Left ventricle myocardium inferior (tissue), 1 donor: ENCODE data around the gene WDHD1. TPM values are rescaled to one million over a fixed set of nuclear protein-coding genes. Genes with fewer than 3 reads are reported as not detected.
A peak's percentile ranks its signal among the peaks of the same experiment; 100 is the strongest.

Experiments
- DNase-seq: peaks from one replicate; pipeline ENCODE4 v3.0.0-alpha.2; 2020
- H3K27ac ChIP-seq: fragments of 200-600 bp; replicated peaks from 2 replicates; pipeline ENCODE4 v1.8.0; 2021
- H3K27me3 ChIP-seq: fragments of 200-600 bp; 2 replicates; pipeline ENCODE4 v1.8.0; 2021; ENCODE audit warnings: low read depth
- H3K36me3 ChIP-seq: fragments of 200-600 bp; 2 replicates; pipeline ENCODE4 v1.8.0; 2021
- H3K4me1 ChIP-seq: fragments of 200-600 bp; 2 replicates; pipeline ENCODE4 v1.8.0; 2021
- H3K4me3 ChIP-seq: fragments of 200-600 bp; 2 replicates; pipeline ENCODE4 v1.8.0; 2021; ENCODE audit warnings: mild to moderate bottlenecking, moderate library complexity
- H3K9me3 ChIP-seq: fragments of 200-600 bp; replicated peaks from 2 replicates; pipeline ENCODE4 v1.8.0; 2021
- intact Hi-C: fragments of 100-400 bp; cut with micrococcal nuclease; formaldehyde crosslinking; loops from one replicate; pipeline ENCODE4 v1.11.0; 2022
- total RNA-seq: library from RNA; stranded (reverse); fragmentation: NEBNext Ultra II Directional; extraction: Animal tissue kit (Norgen Biotek cat#: 25700); gene quantifications from one replicate; pipeline ENCODE4 v1.2.1, GENCODE V29; 2021
- TF ChIP-seq, protein P1 (sequence below): fragments of 200-600 bp; IDR thresholded peaks from 2 replicates; pipeline ENCODE4 v1.8.0; 2021; ENCODE audit warnings: antibody characterized with exemption, mild to moderate bottlenecking, borderline replicate concordance
- donor health status: DM: no; HTN: yes; CAD: no; lungs with severe emphysema.

The WDHD1 gene
- total RNA-seq, 1 donor from 2014 or later = 1.3 TPM

DNA sequence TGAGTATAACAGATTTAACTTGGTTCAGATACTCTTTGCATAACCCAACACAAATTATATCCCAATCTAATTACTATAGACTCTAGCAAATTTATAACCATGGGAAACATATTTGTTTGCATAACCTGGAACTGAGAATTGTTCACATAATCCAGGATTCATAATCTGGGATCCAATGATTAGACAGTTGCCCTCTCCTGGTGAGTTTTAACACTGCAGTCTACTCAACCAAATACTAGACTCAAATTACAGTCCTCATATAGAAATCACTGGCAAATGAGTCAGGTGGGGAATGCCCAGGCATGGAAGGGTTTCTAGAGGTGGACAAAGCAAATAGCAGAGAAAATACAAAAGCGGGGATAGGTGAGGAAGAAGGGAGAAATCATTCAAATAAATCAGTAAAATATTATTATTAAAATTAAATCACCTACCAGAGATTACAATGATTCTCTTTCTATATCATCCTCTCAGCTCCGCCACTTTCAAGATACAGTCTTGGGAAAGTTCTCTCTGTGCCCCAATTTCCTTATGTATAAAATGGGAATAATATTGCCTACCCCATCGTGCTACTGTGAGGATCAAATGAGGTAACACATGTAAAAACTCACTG lies 133.6 kb downstream of the WDHD1 start:
- Histone ChIP-seq H3K27me3 (no peaks in the 10 kb centered on the region), H3K9me3 (no peaks in the 10 kb centered on the region), H3K4me3 (no peak overlapping the region), H3K27ac (no peak overlapping the region), H3K36me3 (no peaks in the 10 kb centered on the region), H3K4me1 (no peaks in the 10 kb centered on the region)
- no peak for DNase-seq
- TF ChIP-seq, protein P1, sequence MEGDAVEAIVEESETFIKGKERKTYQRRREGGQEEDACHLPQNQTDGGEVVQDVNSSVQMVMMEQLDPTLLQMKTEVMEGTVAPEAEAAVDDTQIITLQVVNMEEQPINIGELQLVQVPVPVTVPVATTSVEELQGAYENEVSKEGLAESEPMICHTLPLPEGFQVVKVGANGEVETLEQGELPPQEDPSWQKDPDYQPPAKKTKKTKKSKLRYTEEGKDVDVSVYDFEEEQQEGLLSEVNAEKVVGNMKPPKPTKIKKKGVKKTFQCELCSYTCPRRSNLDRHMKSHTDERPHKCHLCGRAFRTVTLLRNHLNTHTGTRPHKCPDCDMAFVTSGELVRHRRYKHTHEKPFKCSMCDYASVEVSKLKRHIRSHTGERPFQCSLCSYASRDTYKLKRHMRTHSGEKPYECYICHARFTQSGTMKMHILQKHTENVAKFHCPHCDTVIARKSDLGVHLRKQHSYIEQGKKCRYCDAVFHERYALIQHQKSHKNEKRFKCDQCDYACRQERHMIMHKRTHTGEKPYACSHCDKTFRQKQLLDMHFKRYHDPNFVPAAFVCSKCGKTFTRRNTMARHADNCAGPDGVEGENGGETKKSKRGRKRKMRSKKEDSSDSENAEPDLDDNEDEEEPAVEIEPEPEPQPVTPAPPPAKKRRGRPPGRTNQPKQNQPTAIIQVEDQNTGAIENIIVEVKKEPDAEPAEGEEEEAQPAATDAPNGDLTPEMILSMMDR = peak; percentile 86
- intact Hi-C loops = no loop called here

DNA sequence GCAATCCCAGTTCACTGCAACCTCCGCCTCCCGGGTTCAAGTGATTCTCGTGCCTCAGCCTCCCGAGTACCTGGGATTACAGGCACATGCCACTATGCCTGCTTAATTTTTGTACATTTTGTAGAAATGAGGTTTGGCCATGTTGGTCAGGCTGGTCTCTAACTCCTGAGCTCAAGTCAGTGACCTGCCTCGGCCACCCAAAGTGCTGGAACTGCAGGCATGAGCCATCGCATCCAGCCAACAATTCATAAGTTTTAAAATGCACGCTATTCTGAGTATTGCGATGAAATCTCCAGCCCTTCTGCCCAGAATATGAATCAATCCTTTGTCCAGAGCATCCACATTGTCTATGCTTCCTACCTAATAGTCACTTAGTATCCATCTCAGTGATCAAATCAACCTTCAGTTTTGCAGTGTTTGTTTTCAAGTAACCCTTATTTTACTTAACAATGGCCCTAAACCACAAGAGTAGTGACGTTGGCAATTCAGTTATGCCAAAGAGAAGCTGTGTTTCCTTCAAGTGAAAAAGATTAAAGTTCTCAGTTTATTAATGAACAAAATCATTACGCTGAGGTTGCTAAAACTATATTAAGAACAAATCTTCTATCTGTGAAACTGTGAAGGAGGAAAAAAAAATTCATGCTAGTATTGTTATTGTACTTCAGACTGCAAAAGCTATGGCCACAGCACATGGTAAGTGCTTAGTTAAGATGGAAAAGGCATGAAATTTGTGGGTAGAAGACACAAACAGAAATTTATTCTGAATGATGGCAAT lies 135.2 kb downstream of the WDHD1 start:
- Histone ChIP-seq H3K4me1 (no peaks in the 10 kb centered on the region), H3K27ac (no peak overlapping the region), H3K27me3 (no peaks in the 10 kb centered on the region), H3K9me3 (no peaks in the 10 kb centered on the region), H3K36me3 (no peaks in the 10 kb centered on the region), H3K4me3 (no peak overlapping the region)
- TF ChIP-seq, protein P1 = no peak
- intact Hi-C loops = no loop called here
- DNase-seq = no peak

DNA sequence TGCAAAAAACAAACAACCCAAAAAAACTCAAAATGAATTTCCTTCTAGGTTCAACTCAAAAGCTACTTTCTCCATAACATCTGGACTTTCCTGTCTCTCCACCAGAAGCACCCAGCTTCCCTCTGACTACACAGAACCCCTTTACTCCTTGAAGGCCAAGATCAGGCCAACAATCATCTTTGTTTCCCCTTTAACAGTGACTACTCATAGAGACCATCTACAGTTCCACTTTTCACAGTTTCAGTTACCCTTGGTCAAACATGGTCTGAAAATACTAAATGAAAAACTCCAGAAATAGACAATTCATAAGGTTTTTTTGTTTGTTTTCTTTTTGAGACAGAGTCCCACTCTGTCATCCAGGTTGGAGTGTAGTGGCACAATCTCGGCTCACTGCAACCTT lies 136.1 kb downstream of the WDHD1 start:
- H3K4me1 ChIP-seq = no peaks in the 10 kb centered on the region
- H3K27ac ChIP-seq = no peak overlapping the region
- intact Hi-C loops = no loop called here
- H3K9me3 ChIP-seq = no peaks in the 10 kb centered on the region
- no peak for DNase-seq
- no peaks in the 10 kb centered on the region for H3K27me3 ChIP-seq
- H3K4me3 ChIP-seq = no peak overlapping the region
- H3K36me3 ChIP-seq = no peaks in the 10 kb centered on the region
- TF ChIP-seq, protein P1 = no peak

DNA sequence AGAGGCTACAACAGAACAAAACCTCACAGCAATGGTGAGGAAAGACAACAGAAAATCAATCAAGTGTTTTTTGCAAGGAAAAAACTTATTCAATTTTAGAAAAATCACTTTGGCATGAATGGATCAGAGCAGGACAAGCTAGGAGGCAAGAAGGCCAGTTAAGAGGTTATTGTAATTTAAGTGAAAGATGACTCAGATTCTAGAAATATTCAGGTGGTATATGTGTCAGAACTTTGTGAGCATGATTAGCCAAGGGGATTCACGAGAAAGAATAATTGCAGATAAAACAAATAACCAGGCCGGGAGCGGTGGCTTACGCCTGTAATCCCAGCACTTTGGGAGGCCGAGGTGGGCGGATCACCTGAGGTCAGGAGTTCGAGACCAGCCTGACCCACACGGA lies 137.0 kb downstream of the WDHD1 start:
- DNase-seq = no peak
- Histone ChIP-seq H3K36me3 (no peaks in the 10 kb centered on the region), H3K4me1 (no peaks in the 10 kb centered on the region), H3K27ac (no peak overlapping the region), H3K27me3 (no peaks in the 10 kb centered on the region), H3K9me3 (no peaks in the 10 kb centered on the region), H3K4me3 (no peak overlapping the region)
- intact Hi-C loops = no loop called here
- TF ChIP-seq, protein P1 = no peak

Other genes with a start within 250 kb of the WDHD1 start
- gene GCH1, start 124.3 kb downstream of the WDHD1 start, total RNA-seq = 1.7 TPM
- gene SOCS4, start 137 bp upstream of the WDHD1 start, total RNA-seq = 18.1 TPM
- 68.2 TPM for gene MAPK1IP1L, start 24.5 kb upstream of the WDHD1 start, total RNA-seq
- gene LGALS3, start 102.2 kb upstream of the WDHD1 start, total RNA-seq = 194 TPM
- gene DLGAP5, start 164.5 kb upstream of the WDHD1 start, total RNA-seq = 0.14 TPM
- 22.4 TPM for gene FBXO34, start 244.3 kb upstream of the WDHD1 start, total RNA-seq